22Rv1 (cell line): ENCODE results near the gene MCRIP1.
A peak's percentile ranks its signal among the peaks of the same experiment; 100 is the strongest.

Experiments used
- H3K27ac ChIP-seq: fragments of 450-650 bp; 2 replicates; pipeline ENCODE4 v1.5.1; 2017
- ZFX ChIP-seq: fragments of 450-650 bp; IDR thresholded peaks from 2 replicates; pipeline ENCODE4 v1.6.1; 2017; ENCODE audit warnings: antibody characterized with exemption, borderline replicate concordance
- TF ChIP-seq, protein P1 (sequence below): fragments of 450-650 bp; IDR thresholded peaks from 2 replicates; pipeline ENCODE4 v1.5.1; 2017; ENCODE audit warnings: mild to moderate bottlenecking

The MCRIP1 gene

DNA sequence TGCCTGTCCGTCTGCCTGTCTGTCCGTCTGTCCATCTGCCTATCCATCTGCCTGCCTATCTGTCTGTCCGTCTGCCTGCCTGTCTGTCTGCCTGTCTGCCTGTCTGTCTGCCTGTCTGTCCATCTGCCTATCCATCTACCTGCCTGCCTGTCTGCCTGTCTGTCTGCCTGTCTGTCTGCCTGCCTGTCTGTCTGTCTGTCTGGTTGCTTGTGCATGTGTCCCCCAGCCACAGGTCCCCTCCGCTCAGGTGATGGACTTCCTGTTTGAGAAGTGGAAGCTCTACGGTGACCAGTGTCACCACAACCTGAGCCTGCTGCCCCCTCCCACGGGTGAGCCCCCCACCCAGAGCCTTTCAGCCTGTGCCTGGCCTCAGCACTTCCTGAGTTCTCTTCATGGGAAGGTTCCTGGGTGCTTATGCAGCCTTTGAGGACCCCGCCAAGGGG is 23.5 kb downstream of the MCRIP1 start:
- no peak overlapping the region for H3K27ac ChIP-seq
- TF ChIP-seq ZFX = no peak
- TF ChIP-seq, protein P1, sequence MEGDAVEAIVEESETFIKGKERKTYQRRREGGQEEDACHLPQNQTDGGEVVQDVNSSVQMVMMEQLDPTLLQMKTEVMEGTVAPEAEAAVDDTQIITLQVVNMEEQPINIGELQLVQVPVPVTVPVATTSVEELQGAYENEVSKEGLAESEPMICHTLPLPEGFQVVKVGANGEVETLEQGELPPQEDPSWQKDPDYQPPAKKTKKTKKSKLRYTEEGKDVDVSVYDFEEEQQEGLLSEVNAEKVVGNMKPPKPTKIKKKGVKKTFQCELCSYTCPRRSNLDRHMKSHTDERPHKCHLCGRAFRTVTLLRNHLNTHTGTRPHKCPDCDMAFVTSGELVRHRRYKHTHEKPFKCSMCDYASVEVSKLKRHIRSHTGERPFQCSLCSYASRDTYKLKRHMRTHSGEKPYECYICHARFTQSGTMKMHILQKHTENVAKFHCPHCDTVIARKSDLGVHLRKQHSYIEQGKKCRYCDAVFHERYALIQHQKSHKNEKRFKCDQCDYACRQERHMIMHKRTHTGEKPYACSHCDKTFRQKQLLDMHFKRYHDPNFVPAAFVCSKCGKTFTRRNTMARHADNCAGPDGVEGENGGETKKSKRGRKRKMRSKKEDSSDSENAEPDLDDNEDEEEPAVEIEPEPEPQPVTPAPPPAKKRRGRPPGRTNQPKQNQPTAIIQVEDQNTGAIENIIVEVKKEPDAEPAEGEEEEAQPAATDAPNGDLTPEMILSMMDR = no peak

GRCh38 chr17:81808778-81809555 is 24.1 kb downstream of the MCRIP1 start:
- H3K27ac ChIP-seq = no peak overlapping the region
- TF ChIP-seq, protein P1 = peak; percentile 34
- no peak for TF ChIP-seq ZFX

DNA sequence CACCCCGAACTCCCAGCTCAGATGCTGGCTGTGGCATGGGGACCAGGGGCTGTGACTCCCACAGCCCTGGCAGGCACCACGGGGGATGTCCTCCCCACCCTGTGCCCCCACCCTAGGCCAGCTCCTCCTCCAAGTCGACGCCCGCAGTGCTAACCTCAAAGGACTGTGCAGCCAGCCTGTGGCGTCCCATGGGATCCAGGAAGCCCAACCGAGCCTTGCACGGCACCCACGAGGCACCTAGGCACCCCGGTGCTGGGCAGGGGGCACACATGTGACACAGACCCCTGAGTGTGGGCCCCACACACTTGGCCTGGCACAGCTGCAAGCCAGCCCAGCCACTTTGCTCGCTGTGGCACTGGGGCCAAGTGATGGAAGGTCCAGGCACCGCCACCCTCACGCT is 25.3 kb downstream of the MCRIP1 start:
- H3K27ac ChIP-seq = no peak overlapping the region
- no peak for TF ChIP-seq ZFX
- TF ChIP-seq, protein P1 = no peak

- H3K27ac ChIP-seq = no peak overlapping the region
- TF ChIP-seq, protein P1 = no peak
- no peak for TF ChIP-seq ZFX
Observed at GRCh38 chr17:81807210-81807719, 25.8 kb downstream of the MCRIP1 start.

- no peak overlapping the region for H3K27ac ChIP-seq
- no peak for TF ChIP-seq ZFX
- TF ChIP-seq, protein P1 = no peak
Observed at GRCh38 chr17:81806461-81807209, 26.5 kb downstream of the MCRIP1 start.

GRCh38 chr17:81805707-81806460 is 27.2 kb downstream of the MCRIP1 start:
- no peak overlapping the region for H3K27ac ChIP-seq
- TF ChIP-seq, protein P1 = no peak
- no peak for TF ChIP-seq ZFX
